Measurements from ENCODE around the gene GALNT4.
A peak's percentile ranks its signal among the peaks of the same experiment; 100 is the strongest.

GALNT4 gene

GRCh38 chr12:89544681-89545184 is 20.1 kb upstream of the GALNT4 start:
- POLR2A ChIA-PET = interaction anchor here (0.6 kb wide), 1 partner anchor 64 kb away, joined by 3 read pairs; no protein-coding TSS in a partner anchor
- no peak for DNase-seq (ENCODE audit: extremely low spot score)
- CTCF ChIA-PET = interaction anchor here (1.0 to 1.4 kb wide), 2 partner anchors 14 to 159 kb away, joined by 3 read pairs; no protein-coding TSS in a partner anchor
- no peak for TF ChIP-seq FOXA1 (IDR thresholded peaks at IDR 0.05)
- TF ChIP-seq FOXM1 (IDR thresholded peaks at IDR 0.05; ENCODE audit: borderline replicate concordance) = no peak
- no peak for TF ChIP-seq ELF4 (IDR thresholded peaks at IDR 0.05)
- TF ChIP-seq L3MBTL2 (conservative IDR thresholded peaks at IDR 0.05) = no peak
- TF ChIP-seq LEF1 (IDR thresholded peaks at IDR 0.05; ENCODE audit: borderline replicate concordance) = no peak
- no peak for TF ChIP-seq SP1 (IDR thresholded peaks at IDR 0.05)
- TF ChIP-seq CTBP1 (IDR thresholded peaks at IDR 0.05; ENCODE audit: borderline replicate concordance) = no peak
- TF ChIP-seq PKNOX1 (IDR thresholded peaks at IDR 0.05) = no peak
- TF ChIP-seq TARDBP (IDR thresholded peaks at IDR 0.05) = no peak
- no peak for TF ChIP-seq ARNT (IDR thresholded peaks at IDR 0.05)
- no peak for TF ChIP-seq NFRKB (IDR thresholded peaks at IDR 0.05)
- TF ChIP-seq BHLHE40 (IDR thresholded peaks at IDR 0.05; ENCODE audit: borderline replicate concordance) = no peak
- no peak for TF ChIP-seq HDGF (IDR thresholded peaks at IDR 0.05; ENCODE audit: borderline replicate concordance)
- no peak for TF ChIP-seq FOXK2 (IDR thresholded peaks at IDR 0.05)

- TF ChIP-seq NFRKB (IDR thresholded peaks at IDR 0.05) (no peak), ELF4 (IDR thresholded peaks at IDR 0.05) (no peak), SP1 (IDR thresholded peaks at IDR 0.05) (no peak), ARNT (IDR thresholded peaks at IDR 0.05) (no peak), BHLHE40 (IDR thresholded peaks at IDR 0.05; ENCODE audit: borderline replicate concordance) (no peak)
- DNase-seq (ENCODE audit: extremely low spot score) = no peak
- POLR2A ChIA-PET = interaction anchor here (1.1 kb wide), 1 partner anchor 165 kb away, joined by 4 read pairs; no protein-coding TSS in a partner anchor
- CTCF ChIA-PET = interaction anchor here (1.0 to 1.4 kb wide), 2 partner anchors 14 to 159 kb away, joined by 3 read pairs; no protein-coding TSS in a partner anchor
Measured at GRCh38 chr12:89544022-89544421, 19.4 kb upstream of the GALNT4 start.

GRCh38 chr12:89542912-89543592 is 18.5 kb upstream of the GALNT4 start:
- POLR2A ChIA-PET = interaction anchor here (1.1 kb wide), 1 partner anchor 166 kb away, joined by 4 read pairs; no protein-coding TSS in a partner anchor
- DNase-seq (ENCODE audit: extremely low spot score) = peak; percentile 77
- CTCF ChIA-PET = interaction anchor here (0.6 to 1.4 kb wide), 5 partner anchors 23 to 557 kb away, joined by 3 to 4 read pairs (median 3); no protein-coding TSS in a partner anchor
- TF ChIP-seq TARDBP (IDR thresholded peaks at IDR 0.05) (no peak), CTBP1 (IDR thresholded peaks at IDR 0.05; ENCODE audit: borderline replicate concordance) (no peak), L3MBTL2 (conservative IDR thresholded peaks at IDR 0.05) (no peak), BHLHE40 (IDR thresholded peaks at IDR 0.05; ENCODE audit: borderline replicate concordance) (no peak), SUZ12 (IDR thresholded peaks at IDR 0.05) (no peak), ARNT (IDR thresholded peaks at IDR 0.05) (no peak), PKNOX1 (IDR thresholded peaks at IDR 0.05) (no peak), ZNF384 (IDR thresholded peaks at IDR 0.05) (no peak), NFRKB (IDR thresholded peaks at IDR 0.05) (no peak), SP1 (IDR thresholded peaks at IDR 0.05) (no peak), ELF4 (IDR thresholded peaks at IDR 0.05) (no peak), HDGF (IDR thresholded peaks at IDR 0.05; ENCODE audit: borderline replicate concordance) (no peak), LEF1 (IDR thresholded peaks at IDR 0.05; ENCODE audit: borderline replicate concordance) (no peak), FOXM1 (IDR thresholded peaks at IDR 0.05; ENCODE audit: borderline replicate concordance) (no peak), FOXK2 (IDR thresholded peaks at IDR 0.05) (no peak)

GRCh38 chr12:89542236-89542635 is 17.6 kb upstream of the GALNT4 start:
- TF ChIP-seq HDGF (IDR thresholded peaks at IDR 0.05; ENCODE audit: borderline replicate concordance) (no peak), LEF1 (IDR thresholded peaks at IDR 0.05; ENCODE audit: borderline replicate concordance) (no peak)

GRCh38 chr12:89540586-89540985 is 16.0 kb upstream of the GALNT4 start:
- TF ChIP-seq SUZ12 (IDR thresholded peaks at IDR 0.05) (no peak), ARNT (IDR thresholded peaks at IDR 0.05) (no peak), NFRKB (IDR thresholded peaks at IDR 0.05) (no peak), LEF1 (IDR thresholded peaks at IDR 0.05; ENCODE audit: borderline replicate concordance) (no peak)
- DNase-seq (ENCODE audit: extremely low spot score) = no peak
- ChIA-PET CTCF (no interaction called here), POLR2A (no interaction called here)

More at GRCh38 chr12:89542236-89542635, 17.6 kb upstream of the GALNT4 start:
- ChIA-PET CTCF (interaction anchor here (0.6 to 0.9 kb wide), 2 partner anchors 541 to 558 kb away, joined by 3 read pairs; no protein-coding TSS in a partner anchor), POLR2A (no interaction called here)
- DNase-seq (ENCODE audit: extremely low spot score) = no peak

GRCh38 chr12:89539426-89540223 is 15.0 kb upstream of the GALNT4 start:
- POLR2A ChIA-PET = no interaction called here
- TF ChIP-seq FOXM1 (IDR thresholded peaks at IDR 0.05; ENCODE audit: borderline replicate concordance) = no peak
- TF ChIP-seq SP1 (IDR thresholded peaks at IDR 0.05) = no peak
- TF ChIP-seq SUZ12 (IDR thresholded peaks at IDR 0.05) = no peak
- TF ChIP-seq ZNF384 (IDR thresholded peaks at IDR 0.05) = no peak
- no peak for TF ChIP-seq L3MBTL2 (conservative IDR thresholded peaks at IDR 0.05)
- no peak for TF ChIP-seq ARNT (IDR thresholded peaks at IDR 0.05)
- TF ChIP-seq TARDBP (IDR thresholded peaks at IDR 0.05) = no peak
- TF ChIP-seq FOXA1 (IDR thresholded peaks at IDR 0.05) = no peak
- TF ChIP-seq PKNOX1 (IDR thresholded peaks at IDR 0.05) = no peak
- no peak for TF ChIP-seq LEF1 (IDR thresholded peaks at IDR 0.05; ENCODE audit: borderline replicate concordance)
- no peak for TF ChIP-seq ELF4 (IDR thresholded peaks at IDR 0.05)
- no peak for TF ChIP-seq NFRKB (IDR thresholded peaks at IDR 0.05)
- TF ChIP-seq HDGF (IDR thresholded peaks at IDR 0.05; ENCODE audit: borderline replicate concordance) = no peak
- no peak for TF ChIP-seq BHLHE40 (IDR thresholded peaks at IDR 0.05; ENCODE audit: borderline replicate concordance)
- no peak for TF ChIP-seq CTBP1 (IDR thresholded peaks at IDR 0.05; ENCODE audit: borderline replicate concordance)
- no peak for TF ChIP-seq FOXK2 (IDR thresholded peaks at IDR 0.05)
- DNase-seq (ENCODE audit: extremely low spot score) = no peak
- CTCF ChIA-PET = no interaction called here

Measured in HEK293T (cell line).